Activated CD4-positive, alpha-beta T cell treated with anti-CD3 and anti-CD28 coated beads, Interleukin-2, Interleukin-4, amounts not matched to agents 100 ng/mL and 50 ng/mL, durations not matched to agents 16 hours and 8 hours (primary cell): ENCODE measurements around the gene PCDH10.

Source experiments
- DNase-seq: peaks from one replicate; pipeline ENCODE4 v3.0.0-alpha.2; 2020; ENCODE audit warnings: low spot score

Gene PCDH10

GRCh38 chr4:133148690-133149363 is at the start of gene PCDH10:
Gene PCDH10 (plus strand): TSS chr4:133149294. CDS start chr4:133150141, 847 bp downstream.
- peak; percentile 55 for DNase-seq

DNA sequence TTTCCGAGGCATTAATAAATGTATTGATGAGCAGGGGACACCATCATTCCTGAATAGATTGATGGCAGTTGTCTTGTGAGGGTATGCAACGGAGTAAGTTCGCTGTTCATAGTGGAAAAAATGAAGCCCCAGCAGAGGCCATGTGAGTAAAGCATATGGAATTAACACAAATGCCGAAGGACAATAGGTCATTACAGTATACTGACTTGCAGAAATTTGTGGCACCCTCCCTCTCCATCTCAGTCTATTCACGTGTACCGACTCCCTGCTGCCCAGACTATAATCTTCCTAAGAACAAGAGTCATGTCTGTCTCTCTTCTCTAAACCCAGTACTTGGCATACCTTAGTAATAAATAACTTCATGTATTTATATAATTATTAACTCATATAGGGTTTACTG is 47.1 kb upstream of the PCDH10 start:
- DNase-seq, result no peak

GRCh38 chr4:133102612-133103409 is 46.3 kb upstream of the PCDH10 start:
- no peak for DNase-seq

GRCh38 chr4:133112641-133113040 is 36.5 kb upstream of the PCDH10 start:
- no peak for DNase-seq

GRCh38 chr4:133124746-133125145 is 24.3 kb upstream of the PCDH10 start:
- DNase-seq, result no peak

DNA sequence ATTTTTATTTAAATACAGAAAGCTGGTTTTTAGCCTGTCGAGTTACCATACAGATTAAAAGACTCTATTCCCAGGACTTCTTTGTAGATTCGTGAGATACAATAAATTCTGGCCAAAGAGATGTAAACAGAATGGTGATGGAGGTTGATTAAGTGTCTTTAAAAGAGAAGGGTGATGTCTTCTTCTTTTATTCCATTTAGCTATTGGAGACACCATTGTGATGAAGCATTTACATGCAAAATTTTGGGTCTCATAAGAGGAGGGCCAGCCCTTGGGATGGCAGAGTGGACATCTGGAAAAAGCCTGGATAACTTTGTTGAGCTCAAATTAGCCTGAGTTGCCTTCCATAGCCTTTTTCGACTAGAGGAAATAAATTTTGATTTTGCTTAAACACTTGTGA is 21.6 kb upstream of the PCDH10 start:
- no peak for DNase-seq

- DNase-seq, result no peak
These were observed 19.9 kb upstream of the PCDH10 start for GRCh38 chr4:133129237-133129636.

- DNase-seq, result no peak
These were observed 18.9 kb upstream of the PCDH10 start for GRCh38 chr4:133130171-133130570.

DNA sequence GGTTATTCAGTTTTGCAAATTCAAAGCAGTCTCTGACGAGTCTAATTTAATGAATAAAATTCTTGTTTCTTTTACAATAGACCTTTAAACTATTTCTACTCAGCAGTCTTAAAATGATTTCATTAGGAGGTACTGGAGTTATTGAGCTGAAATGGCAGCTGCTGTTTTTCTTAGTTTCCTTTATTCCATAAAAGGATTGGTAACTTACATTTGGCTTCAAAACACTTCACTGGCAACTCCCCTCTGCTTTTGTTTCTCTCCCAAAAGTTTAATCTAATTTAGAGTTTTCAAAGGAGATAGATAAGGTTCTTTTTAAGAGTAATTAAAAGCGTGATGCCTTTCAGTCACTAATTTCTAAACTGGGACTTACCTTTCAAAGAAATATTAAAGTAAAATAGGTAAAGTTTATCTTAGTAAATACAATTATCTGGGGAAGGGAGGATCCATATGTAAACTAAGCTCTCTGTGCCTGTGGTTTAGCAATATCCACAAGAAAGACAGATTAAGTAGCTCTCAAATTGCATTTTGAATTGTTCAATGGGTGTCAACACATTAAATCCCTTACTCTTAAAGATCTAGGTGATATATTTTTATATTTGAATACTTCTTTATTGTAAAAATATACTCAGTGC is 17.1 kb upstream of the PCDH10 start:
- DNase-seq, result no peak

DNA sequence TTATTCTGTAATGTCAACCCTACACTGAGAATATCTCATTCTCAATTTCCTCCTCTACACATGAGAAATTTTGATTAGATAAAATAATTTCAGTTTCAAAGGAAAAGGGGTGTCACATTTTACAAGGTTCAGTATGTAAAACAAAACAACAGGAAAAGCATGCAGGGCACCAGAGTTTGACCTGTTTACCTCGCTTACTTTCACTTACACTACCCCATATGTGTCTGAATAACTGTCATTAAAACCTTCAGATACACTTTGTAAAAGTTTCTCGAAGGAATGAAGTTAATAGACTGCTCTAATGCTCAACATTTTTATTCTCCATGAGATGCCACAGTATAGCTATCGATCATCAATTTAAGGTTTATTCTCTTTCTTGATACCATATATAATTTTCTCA is 12.3 kb upstream of the PCDH10 start:
- no peak for DNase-seq

DNA sequence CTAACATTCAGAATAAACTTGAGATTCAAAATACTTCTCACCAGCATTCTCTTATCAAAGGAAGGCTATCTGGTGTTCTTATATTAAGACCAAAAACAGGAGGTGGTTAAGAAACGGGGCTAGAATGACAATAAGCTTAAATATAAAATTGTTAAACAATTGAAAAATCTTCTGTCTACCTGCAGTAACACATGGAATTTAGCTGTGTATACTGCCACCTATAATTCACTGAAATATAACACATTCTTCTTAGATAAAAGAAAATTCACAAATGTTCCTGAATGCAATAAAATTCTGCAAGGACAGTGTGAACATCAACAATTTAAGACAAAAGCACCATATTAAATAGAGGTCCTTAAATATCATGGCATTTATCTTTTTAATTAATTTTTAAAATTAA is 11.5 kb upstream of the PCDH10 start:
- DNase-seq, result no peak

DNA sequence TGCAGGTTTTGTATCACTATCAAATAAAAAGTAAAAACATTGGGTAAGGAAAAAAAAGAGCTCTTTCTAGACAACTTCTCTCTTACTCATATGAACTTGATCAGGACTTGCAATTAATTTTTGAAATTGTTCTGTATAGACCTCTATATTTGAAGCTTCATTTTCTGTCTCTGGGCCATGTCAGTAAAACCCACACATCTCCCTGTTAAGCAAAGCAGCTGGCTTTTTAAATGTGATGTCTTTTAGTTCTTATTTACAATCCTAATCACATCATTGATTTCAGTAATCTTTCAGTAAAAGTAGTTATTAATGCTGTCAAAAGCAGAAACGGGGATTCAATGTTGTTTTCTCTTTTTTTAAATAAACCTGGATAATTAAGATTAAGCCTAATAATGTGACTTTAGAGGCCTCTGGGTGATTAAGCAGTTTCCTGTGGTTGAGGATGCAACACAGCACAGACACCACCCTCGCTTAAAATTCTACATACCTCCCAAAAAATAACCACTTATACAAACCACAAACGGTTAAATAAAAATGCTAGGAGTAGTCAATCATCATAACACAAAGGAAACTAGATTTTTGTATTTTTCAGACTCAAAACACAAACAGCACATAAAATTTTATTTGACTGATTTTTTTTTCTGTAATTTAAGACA is 5.2 kb upstream of the PCDH10 start:
- no peak for DNase-seq

- no peak for DNase-seq
These were observed 3.9 kb upstream of the PCDH10 start for GRCh38 chr4:133145241-133145640.

DNA sequence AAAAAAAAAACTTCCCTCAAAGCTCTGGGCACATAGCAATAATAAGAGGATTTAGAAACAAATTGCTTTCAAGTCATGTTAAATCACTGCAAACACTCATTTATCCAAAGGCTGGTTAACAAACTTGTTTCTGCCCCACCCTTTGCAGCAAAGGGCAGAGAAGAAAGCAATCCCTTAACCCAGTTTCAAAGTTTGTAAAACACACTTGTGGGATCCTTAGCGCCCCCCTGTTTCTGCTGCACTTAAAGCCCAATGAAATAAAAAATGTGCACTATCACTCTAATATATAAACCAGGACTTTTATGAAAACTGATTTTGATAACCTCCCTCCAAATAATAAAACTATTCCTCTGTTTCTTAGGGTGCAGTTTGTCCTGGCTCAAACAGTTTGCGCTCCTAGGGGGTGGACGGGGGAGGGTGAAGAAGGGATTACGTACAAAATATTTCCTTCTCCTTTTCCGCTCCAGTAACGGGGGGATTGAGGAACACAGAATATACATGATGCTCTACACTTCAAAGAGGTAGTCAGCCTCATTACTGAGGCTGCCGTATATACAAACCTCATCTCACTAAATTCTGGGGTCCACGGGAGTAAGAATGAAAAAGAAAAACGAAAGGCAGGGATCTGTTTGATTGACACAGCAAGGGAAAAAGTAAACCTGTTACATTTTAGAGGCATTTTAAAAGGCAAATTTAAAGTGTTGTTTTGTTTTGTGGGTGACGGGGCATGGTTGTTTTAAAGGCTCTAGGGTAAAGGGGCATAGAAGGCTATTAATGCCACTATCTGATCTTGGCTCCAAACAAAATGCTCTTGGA is 3.1 kb upstream of the PCDH10 start:
- DNase-seq, result no peak

- peak; percentile 21 for DNase-seq
These were observed 2.4 kb upstream of the PCDH10 start for GRCh38 chr4:133146574-133147241.

DNA sequence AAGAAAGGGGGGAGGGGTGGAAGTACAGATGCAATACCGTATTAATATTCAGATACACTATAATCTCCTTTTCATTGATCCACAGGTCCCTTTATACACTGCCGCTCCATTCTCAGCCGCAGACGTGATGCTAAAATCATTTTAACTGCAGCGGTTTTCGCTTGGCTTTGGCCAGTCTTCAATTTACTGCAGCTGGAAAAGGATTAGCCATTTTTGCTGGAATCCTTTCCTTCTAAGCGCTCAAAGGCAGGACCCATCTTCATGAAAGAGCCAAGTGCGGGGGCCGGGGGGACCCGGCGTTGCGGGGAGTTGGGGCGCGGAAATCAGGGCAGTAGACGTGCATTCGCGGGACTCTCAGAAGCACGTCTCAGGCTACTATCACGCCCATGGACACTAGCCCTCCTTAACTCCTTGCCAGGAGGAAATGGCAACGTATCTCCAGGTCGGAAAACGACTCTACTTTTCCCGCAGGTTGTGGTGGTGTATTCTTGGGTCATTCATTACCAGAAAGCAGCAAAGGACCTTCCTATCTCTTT is 1.7 kb upstream of the PCDH10 start:
- no peak for DNase-seq

GRCh38 chr4:133147921-133148689 is 989 bp upstream of the PCDH10 start:
- no peak for DNase-seq

GRCh38 chr4:133149364-133149695 is 236 bp downstream of the PCDH10 start:
- no peak for DNase-seq

DNA sequence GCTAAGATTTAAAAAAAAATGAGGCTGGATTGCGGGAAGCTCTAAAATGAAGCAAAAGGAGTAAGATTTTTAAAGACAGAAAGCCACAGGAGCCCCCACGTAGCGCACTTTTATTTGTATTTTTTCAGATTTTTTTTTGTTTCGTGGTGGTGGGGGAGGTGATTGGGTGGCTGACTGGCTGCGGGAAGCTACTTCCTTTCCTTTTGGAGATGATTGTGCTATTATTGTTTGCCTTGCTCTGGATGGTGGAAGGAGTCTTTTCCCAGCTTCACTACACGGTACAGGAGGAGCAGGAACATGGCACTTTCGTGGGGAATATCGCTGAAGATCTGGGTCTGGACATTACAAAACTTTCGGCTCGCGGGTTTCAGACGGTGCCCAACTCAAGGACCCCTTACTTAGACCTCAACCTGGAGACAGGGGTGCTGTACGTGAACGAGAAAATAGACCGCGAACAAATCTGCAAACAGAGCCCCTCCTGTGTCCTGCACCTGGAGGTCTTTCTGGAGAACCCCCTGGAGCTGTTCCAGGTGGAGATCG is 908 bp downstream of the PCDH10 start:
- no peak for DNase-seq
